GM23338 (cell line): Measurements from ENCODE around the gene TMEM59L. TPM values are rescaled to one million over a fixed set of nuclear protein-coding genes. Genes with fewer than 3 reads are reported as not detected.

Source experiments
- ATAC-seq: fragments of 200-7000 bp; cut with Tn5 transposase; 3 replicates; pipeline ENCODE4 v1.9.1; 2020
- DNase-seq: peaks from one replicate; pipeline ENCODE4 v3.0.0-alpha.2; 2015; ENCODE audit warnings: low spot score
- H2AFZ ChIP-seq: fragments of 200-600 bp; sonication (generic); 2 replicates; pipeline ENCODE4 v1.8.0; 2016; ENCODE audit warnings: antibody characterized with exemption, mild to moderate bottlenecking, moderate library complexity
- H3F3A ChIP-seq: fragments of 200-600 bp; sonication (generic); replicated peaks from 2 replicates; pipeline ENCODE4 v1.8.0; 2017; ENCODE audit warnings: antibody characterized with exemption, mixed run types, low read depth
- H3K27ac ChIP-seq: fragments of 200-600 bp; sonication (generic); 2 replicates; pipeline ENCODE4 v1.6.1; 2016; ENCODE audit warnings: low read depth
- H3K27me3 ChIP-seq: fragments of 200-600 bp; sonication (generic); 2 replicates; pipeline ENCODE4 v1.8.0; 2016; ENCODE audit warnings: mild to moderate bottlenecking, mixed run types, moderate library complexity; ENCODE audit not compliant: insufficient read depth
- H3K36me3 ChIP-seq: fragments of 200-600 bp; sonication (generic); 2 replicates; pipeline ENCODE4 v1.8.0; 2016; ENCODE audit warnings: mild to moderate bottlenecking; ENCODE audit not compliant: insufficient read depth
- H3K4me1 ChIP-seq: fragments of 200-600 bp; sonication (generic); 2 replicates; pipeline ENCODE4 v1.8.0; 2016; ENCODE audit warnings: mild to moderate bottlenecking, moderate library complexity; ENCODE audit not compliant: insufficient read depth
- H3K4me2 ChIP-seq: fragments of 200-600 bp; sonication (generic); 2 replicates; pipeline ENCODE4 v1.7.1; 2017; ENCODE audit warnings: mixed run types
- H3K4me3 ChIP-seq: fragments of 200-600 bp; sonication (generic); 2 replicates; pipeline ENCODE4 v1.6.1; 2016; ENCODE audit warnings: mixed run types
- H3K79me2 ChIP-seq: fragments of 200-600 bp; sonication (generic); replicated peaks from 2 replicates; pipeline ENCODE4 v1.8.0; 2017; ENCODE audit warnings: mild to moderate bottlenecking; ENCODE audit not compliant: insufficient read depth
- H3K9me2 ChIP-seq: fragments of 200-600 bp; sonication (generic); 2 replicates; pipeline ENCODE4 v1.8.0; 2017; ENCODE audit not compliant: insufficient read depth
- H4K20me1 ChIP-seq: fragments of 200-600 bp; sonication (generic); replicated peaks from 2 replicates; pipeline ENCODE4 v1.8.0; 2017; ENCODE audit warnings: mild to moderate bottlenecking; ENCODE audit not compliant: insufficient read depth
- H3K27ac Mint-ChIP-seq: 2 replicates; pipeline ENCODE4 v1.8.0; 2020; ENCODE audit warnings: inconsistent platforms, mild to moderate bottlenecking, moderate library complexity, mixed read lengths
- H3K27me3 Mint-ChIP-seq: 3 replicates; pipeline ENCODE4 v1.8.0; 2022; ENCODE audit warnings: low read depth, mild to moderate bottlenecking, moderate library complexity, mixed read lengths, inconsistent platforms; ENCODE audit not compliant: insufficient read depth, poor library complexity
- H3K36me3 Mint-ChIP-seq: 3 replicates; pipeline ENCODE4 v1.8.0; 2021; ENCODE audit warnings: low read depth, mild to moderate bottlenecking, inconsistent platforms, moderate library complexity, mixed read lengths
- H3K4me1 Mint-ChIP-seq: 3 replicates; pipeline ENCODE4 v1.8.0; 2020; ENCODE audit warnings: mild to moderate bottlenecking, inconsistent platforms, mixed read lengths
- H3K4me3 Mint-ChIP-seq: 3 replicates; pipeline ENCODE4 v1.8.0; 2021; ENCODE audit warnings: moderate library complexity, mild to moderate bottlenecking, inconsistent platforms, mixed read lengths
- H3K9me3 Mint-ChIP-seq: 3 replicates; pipeline ENCODE4 v1.8.0; 2020; ENCODE audit warnings: moderate library complexity, mild to moderate bottlenecking, inconsistent platforms, mixed read lengths
- CREB1 ChIP-seq: fragments of 250-450 bp; sonication (Bioruptor Pico); IDR thresholded peaks from 2 replicates; pipeline ENCODE4 v1.5.0; 2020; ENCODE audit warnings: low read depth, mild to moderate bottlenecking, moderate library complexity
- ETS1 ChIP-seq: IDR thresholded peaks from 2 replicates; pipeline ENCODE4 v1.6.1; 2016; ENCODE audit warnings: antibody characterized with exemption
- EZH2phosphoT487 ChIP-seq: fragments of 200-600 bp; sonication (generic); IDR thresholded peaks from one replicate; pipeline ENCODE4 v1.8.1; 2018; ENCODE audit warnings: antibody characterized with exemption; ENCODE audit not compliant: unreplicated experiment
- JUNB ChIP-seq: IDR thresholded peaks from one replicate; pipeline ENCODE4 v1.6.1; 2016; ENCODE audit warnings: antibody characterized with exemption; ENCODE audit not compliant: unreplicated experiment
- NANOG ChIP-seq: IDR thresholded peaks from 2 replicates; pipeline ENCODE4 v1.6.1; 2016; ENCODE audit warnings: antibody characterized with exemption, borderline replicate concordance
- REST ChIP-seq: IDR thresholded peaks from one replicate; pipeline ENCODE4 v1.6.1; 2018; ENCODE audit warnings: antibody characterized with exemption; ENCODE audit not compliant: unreplicated experiment
- STAT1 ChIP-seq: IDR thresholded peaks from one replicate; pipeline ENCODE4 v1.6.1; 2016; ENCODE audit warnings: antibody characterized with exemption; ENCODE audit not compliant: unreplicated experiment
- ZNF114 ChIP-seq: fragments of 250-450 bp; sonication (Bioruptor Pico); IDR thresholded peaks from 2 replicates; pipeline ENCODE4 v1.5.0; 2020; ENCODE audit warnings: mild to moderate bottlenecking, moderate library complexity
- polyA plus RNA-seq: library from polyadenylated mRNA; unstranded; fragments of >200 nt; fragmentation: Nextera tagmentation; extraction: Ambion mirVana; gene quantifications from 2 replicates; pipeline ENCODE4 v1.2.1, GENCODE V29; 2016
- total RNA-seq: library from RNA; depleted of rRNA; stranded (reverse); fragments of >200 nt; shearing (Covaris generic); gene quantifications from 2 replicates; pipeline ENCODE4 v1.2.3, GENCODE V29; 2014
- TF ChIP-seq, protein P1 (sequence below): fragments of 250-450 bp; sonication (Bioruptor Pico); IDR thresholded peaks from 2 replicates; pipeline ENCODE4 v1.5.0; 2020; ENCODE audit warnings: mild to moderate bottlenecking, moderate library complexity
- TF ChIP-seq, protein P2 (sequence below), 2 experiments: fragments of 200-600 bp in 1 of 2; sonication (generic) in 1 of 2; conservative IDR thresholded peaks; 2 replicates each; pipeline versions ENCODE4 v1.5.1 to v1.6.1; 2016 to 2017; ENCODE audit warnings: antibody characterized with exemption in 2 of 2, low read depth in 2 of 2, mild to moderate bottlenecking in 2 of 2, moderate library complexity in 1 of 2

Gene TMEM59L
- total and polyA plus RNA-seq, 2 experiments from 2014 or later = 9.8 to 15.7 TPM

- TF ChIP-seq, protein P1, sequence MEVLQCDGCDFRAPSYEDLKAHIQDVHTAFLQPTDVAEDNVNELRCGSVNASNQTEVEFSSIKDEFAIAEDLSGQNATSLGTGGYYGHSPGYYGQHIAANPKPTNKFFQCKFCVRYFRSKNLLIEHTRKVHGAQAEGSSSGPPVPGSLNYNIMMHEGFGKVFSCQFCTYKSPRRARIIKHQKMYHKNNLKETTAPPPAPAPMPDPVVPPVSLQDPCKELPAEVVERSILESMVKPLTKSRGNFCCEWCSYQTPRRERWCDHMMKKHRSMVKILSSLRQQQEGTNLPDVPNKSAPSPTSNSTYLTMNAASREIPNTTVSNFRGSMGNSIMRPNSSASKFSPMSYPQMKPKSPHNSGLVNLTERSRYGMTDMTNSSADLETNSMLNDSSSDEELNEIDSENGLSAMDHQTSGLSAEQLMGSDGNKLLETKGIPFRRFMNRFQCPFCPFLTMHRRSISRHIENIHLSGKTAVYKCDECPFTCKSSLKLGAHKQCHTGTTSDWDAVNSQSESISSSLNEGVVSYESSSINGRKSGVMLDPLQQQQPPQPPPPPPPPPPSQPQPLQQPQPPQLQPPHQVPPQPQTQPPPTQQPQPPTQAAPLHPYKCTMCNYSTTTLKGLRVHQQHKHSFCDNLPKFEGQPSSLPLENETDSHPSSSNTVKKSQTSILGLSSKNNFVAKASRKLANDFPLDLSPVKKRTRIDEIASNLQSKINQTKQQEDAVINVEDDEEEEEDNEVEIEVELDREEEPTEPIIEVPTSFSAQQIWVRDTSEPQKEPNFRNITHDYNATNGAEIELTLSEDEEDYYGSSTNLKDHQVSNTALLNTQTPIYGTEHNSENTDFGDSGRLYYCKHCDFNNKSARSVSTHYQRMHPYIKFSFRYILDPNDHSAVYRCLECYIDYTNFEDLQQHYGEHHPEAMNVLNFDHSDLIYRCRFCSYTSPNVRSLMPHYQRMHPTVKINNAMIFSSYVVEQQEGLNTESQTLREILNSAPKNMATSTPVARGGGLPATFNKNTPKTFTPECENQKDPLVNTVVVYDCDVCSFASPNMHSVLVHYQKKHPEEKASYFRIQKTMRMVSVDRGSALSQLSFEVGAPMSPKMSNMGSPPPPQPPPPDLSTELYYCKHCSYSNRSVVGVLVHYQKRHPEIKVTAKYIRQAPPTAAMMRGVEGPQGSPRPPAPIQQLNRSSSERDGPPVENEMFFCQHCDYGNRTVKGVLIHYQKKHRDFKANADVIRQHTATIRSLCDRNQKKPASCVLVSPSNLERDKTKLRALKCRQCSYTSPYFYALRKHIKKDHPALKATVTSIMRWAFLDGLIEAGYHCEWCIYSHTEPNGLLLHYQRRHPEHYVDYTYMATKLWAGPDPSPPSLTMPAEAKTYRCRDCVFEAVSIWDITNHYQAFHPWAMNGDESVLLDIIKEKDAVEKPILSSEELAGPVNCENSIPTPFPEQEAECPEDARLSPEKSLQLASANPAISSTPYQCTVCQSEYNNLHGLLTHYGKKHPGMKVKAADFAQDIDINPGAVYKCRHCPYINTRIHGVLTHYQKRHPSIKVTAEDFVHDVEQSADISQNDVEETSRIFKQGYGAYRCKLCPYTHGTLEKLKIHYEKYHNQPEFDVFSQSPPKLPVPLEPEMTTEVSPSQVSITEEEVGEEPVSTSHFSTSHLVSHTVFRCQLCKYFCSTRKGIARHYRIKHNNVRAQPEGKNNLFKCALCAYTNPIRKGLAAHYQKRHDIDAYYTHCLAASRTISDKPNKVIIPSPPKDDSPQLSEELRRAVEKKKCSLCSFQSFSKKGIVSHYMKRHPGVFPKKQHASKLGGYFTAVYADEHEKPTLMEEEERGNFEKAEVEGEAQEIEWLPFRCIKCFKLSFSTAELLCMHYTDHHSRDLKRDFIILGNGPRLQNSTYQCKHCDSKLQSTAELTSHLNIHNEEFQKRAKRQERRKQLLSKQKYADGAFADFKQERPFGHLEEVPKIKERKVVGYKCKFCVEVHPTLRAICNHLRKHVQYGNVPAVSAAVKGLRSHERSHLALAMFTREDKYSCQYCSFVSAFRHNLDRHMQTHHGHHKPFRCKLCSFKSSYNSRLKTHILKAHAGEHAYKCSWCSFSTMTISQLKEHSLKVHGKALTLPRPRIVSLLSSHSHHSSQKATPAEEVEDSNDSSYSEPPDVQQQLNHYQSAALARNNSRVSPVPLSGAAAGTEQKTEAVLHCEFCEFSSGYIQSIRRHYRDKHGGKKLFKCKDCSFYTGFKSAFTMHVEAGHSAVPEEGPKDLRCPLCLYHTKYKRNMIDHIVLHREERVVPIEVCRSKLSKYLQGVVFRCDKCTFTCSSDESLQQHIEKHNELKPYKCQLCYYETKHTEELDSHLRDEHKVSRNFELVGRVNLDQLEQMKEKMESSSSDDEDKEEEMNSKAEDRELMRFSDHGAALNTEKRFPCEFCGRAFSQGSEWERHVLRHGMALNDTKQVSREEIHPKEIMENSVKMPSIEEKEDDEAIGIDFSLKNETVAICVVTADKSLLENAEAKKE = no peak
- no peak for TF ChIP-seq EZH2phosphoT487
Observed at GRCh38 chr19:18665771-18666202, 53.1 kb downstream of the TMEM59L start (continued).

DNA sequence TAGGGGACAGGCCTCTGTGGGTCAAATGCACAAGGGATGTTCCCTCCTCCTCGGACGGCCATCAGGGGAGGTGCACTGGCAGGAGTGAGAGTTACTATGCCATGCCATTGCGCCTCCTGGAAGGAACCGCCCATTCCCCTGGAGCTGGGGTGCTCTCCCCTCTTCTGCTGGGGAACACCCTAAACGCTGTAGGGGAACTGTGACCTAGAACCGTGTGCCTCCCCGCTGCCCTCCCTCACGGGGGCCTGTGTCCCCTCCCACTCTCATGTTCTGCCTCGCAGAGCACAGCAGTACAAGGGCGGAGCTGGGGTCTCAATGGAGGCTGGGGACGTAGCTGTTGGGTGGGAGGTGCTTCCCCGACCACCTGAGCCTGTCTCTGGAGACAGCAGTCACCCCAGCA, 53.6 kb downstream of the TMEM59L start:
- no peaks in the 10 kb centered on the region for H3K4me1 ChIP-seq
- no peak overlapping the region for H3K4me3 Mint-ChIP-seq
- no peak for TF ChIP-seq REST
- TF ChIP-seq, protein P2, sequence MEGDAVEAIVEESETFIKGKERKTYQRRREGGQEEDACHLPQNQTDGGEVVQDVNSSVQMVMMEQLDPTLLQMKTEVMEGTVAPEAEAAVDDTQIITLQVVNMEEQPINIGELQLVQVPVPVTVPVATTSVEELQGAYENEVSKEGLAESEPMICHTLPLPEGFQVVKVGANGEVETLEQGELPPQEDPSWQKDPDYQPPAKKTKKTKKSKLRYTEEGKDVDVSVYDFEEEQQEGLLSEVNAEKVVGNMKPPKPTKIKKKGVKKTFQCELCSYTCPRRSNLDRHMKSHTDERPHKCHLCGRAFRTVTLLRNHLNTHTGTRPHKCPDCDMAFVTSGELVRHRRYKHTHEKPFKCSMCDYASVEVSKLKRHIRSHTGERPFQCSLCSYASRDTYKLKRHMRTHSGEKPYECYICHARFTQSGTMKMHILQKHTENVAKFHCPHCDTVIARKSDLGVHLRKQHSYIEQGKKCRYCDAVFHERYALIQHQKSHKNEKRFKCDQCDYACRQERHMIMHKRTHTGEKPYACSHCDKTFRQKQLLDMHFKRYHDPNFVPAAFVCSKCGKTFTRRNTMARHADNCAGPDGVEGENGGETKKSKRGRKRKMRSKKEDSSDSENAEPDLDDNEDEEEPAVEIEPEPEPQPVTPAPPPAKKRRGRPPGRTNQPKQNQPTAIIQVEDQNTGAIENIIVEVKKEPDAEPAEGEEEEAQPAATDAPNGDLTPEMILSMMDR (conservative IDR thresholded peaks at IDR 0.05; ENCODE audit: low read depth in 2 of 2) = no peak
- no peak for TF ChIP-seq CREB1
- TF ChIP-seq STAT1 = no peak
- no peak for TF ChIP-seq ETS1
- no peak for TF ChIP-seq ZNF114 (CRISPR knock-in tag)
- no peak for TF ChIP-seq JUNB
- TF ChIP-seq NANOG = no peak

More for the DNA sequence above, 53.6 kb downstream of the TMEM59L start:
- no peaks in the 10 kb centered on the region for H4K20me1 ChIP-seq
- H3K9me2 ChIP-seq = no peaks in the 10 kb centered on the region
- ATAC-seq (no peak), DNase-seq (no peak)
- no peak overlapping the region for H3K4me2 ChIP-seq
- H3F3A ChIP-seq = 0 out of 2 replicates have a peak, but pooled peaks cover 5% of the 10 kb centered on the region
- peaks cover 10% of the 10 kb centered on the region; the same call in 2 of the 3 replicates for H3K36me3 Mint-ChIP-seq
- no peaks in the 10 kb centered on the region for H3K36me3 ChIP-seq
- no peak overlapping the region for H3K27ac ChIP-seq
- H3K27me3 ChIP-seq = no peaks in the 10 kb centered on the region
- peaks cover 8% of the 10 kb centered on the region for H3K4me1 Mint-ChIP-seq
- H3K9me3 Mint-ChIP-seq = no peaks in the 10 kb centered on the region
- H3K4me3 ChIP-seq = no peak overlapping the region
- H2AFZ ChIP-seq = no peak overlapping the region
- no peaks in the 10 kb centered on the region for H3K79me2 ChIP-seq
- H3K27me3 Mint-ChIP-seq = peaks cover 3% of the 10 kb centered on the region
- H3K27ac Mint-ChIP-seq = no peak overlapping the region
